Activated naive CD4-positive, alpha-beta T cell treated with anti-CD3 and anti-CD28 coated beads, Interleukin-2, amount 50 U/mL, for 24 hours (primary cell): ENCODE results near the gene PTPRM.
A peak's percentile ranks its signal among the peaks of the same experiment; 100 is the strongest.
"Not testable (repeated sequence)": the region's sequence is repeated elsewhere in the genome, so short reads cannot be mapped to it uniquely, and the experiment has no call there.

ENCODE experiments used
- H3K27ac Mint-ChIP-seq: one replicate; pipeline ENCODE4 v1.8.0; 2021; ENCODE audit warnings: mild to moderate bottlenecking, mixed read lengths
- H3K27me3 Mint-ChIP-seq: one replicate; pipeline ENCODE4 v1.8.0; 2021; ENCODE audit warnings: mixed read lengths
- H3K36me3 Mint-ChIP-seq: one replicate; pipeline ENCODE4 v1.8.0; 2021; ENCODE audit warnings: mixed read lengths
- H3K4me1 Mint-ChIP-seq: one replicate; pipeline ENCODE4 v1.8.0; 2021; ENCODE audit warnings: mixed read lengths
- H3K4me3 Mint-ChIP-seq: one replicate; pipeline ENCODE4 v1.8.0; 2021; ENCODE audit warnings: mild to moderate bottlenecking, mixed read lengths
- H3K9me3 Mint-ChIP-seq: one replicate; pipeline ENCODE4 v1.8.0; 2021; ENCODE audit warnings: mixed read lengths

Gene PTPRM

DNA sequence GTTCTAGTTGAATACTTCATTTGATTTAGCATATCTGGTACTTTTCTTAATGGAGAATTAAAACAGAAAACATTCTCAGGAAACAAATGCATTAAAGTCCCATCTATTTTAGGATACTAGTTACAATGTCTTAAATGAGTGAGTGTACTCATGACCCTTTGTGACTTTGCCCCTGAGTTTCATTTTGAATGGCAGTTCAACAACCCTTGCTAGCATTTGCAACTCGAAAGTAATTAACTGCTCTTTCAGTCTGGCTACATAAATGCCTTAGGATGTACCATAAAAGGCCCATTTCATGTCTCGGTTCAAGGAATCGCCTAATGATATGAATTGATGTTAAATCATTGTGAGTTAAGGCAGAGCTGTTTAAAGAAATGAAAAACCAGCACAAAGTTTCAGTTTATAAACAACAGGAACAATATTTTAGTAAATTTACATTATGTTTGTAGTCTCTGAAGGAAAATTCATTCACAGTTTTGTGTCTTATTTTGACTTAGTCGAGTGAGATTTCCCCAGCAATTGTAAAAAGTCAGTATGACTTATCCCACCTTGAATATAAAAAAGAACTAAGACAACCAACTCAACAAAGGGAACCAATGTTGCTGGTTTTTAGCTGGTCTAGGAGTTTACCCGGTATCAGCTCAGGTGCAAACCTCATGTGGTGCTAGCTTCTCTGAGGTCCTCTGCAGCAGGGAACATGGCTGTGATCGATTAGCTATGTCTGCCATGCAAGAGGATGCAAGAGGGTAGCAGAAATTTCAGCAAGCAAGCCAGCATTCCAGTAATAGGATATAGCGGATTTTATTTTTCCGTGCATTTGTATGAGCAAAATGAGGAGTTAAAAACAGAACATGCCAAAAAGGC, 386.2 kb downstream of the PTPRM start:
- Mint-ChIP-seq H3K4me1 (peaks cover 12% of the 10 kb centered on the region), H3K36me3 (no peaks in the 10 kb centered on the region), H3K27ac (peak overlapping the region; percentile 25), H3K9me3 (no peaks in the 10 kb centered on the region), H3K4me3 (no peak overlapping the region), H3K27me3 (no peaks in the 10 kb centered on the region)

DNA sequence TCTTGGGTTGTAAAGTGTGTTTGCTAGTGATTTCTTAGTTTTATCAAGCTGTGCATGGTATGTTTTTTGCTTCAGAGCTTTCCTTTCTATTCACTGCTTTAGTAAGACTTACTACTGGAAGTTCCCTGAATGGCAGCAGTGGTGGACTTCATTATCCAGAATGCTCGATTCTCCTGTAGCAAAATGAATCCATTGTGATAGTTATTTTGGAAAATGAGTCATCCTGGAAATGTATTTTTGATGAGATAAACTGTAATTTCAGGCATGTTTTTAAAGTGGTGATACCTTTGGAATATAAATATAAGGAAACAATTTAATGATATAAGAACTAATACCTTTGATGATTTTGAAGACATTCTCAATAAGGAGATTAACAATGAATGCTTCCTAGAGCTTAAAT, 387.1 kb downstream of the PTPRM start:
- no peaks in the 10 kb centered on the region for H3K36me3 Mint-ChIP-seq
- peaks cover 12% of the 10 kb centered on the region for H3K4me1 Mint-ChIP-seq
- H3K27me3 Mint-ChIP-seq: no peaks in the 10 kb centered on the region
- H3K4me3 Mint-ChIP-seq: no peak overlapping the region
- no peaks in the 10 kb centered on the region for H3K9me3 Mint-ChIP-seq
- H3K27ac Mint-ChIP-seq: peak overlapping the region; percentile 33

DNA sequence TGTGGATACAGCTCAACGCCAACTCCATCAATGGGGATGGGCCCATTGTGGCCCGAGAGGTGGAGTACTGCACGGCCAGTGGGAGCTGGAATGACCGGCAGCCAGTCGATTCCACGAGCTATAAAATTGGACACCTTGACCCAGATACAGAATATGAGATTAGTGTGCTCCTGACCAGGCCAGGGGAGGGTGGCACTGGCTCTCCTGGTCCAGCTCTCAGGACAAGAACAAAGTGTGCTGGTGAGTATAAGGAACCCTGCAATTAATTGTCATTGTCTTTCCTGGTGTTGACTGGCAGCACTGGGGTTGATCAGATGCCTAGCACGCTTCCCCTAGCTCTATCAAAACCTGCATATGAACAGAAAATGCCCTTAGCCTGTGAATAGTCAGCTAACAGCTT, 388.1 kb downstream of the PTPRM start:
- H3K4me3 Mint-ChIP-seq: no peak overlapping the region
- H3K27me3 Mint-ChIP-seq: no peaks in the 10 kb centered on the region
- H3K36me3 Mint-ChIP-seq: no peaks in the 10 kb centered on the region
- no peak overlapping the region for H3K27ac Mint-ChIP-seq
- no peaks in the 10 kb centered on the region for H3K9me3 Mint-ChIP-seq
- peaks cover 12% of the 10 kb centered on the region for H3K4me1 Mint-ChIP-seq

DNA sequence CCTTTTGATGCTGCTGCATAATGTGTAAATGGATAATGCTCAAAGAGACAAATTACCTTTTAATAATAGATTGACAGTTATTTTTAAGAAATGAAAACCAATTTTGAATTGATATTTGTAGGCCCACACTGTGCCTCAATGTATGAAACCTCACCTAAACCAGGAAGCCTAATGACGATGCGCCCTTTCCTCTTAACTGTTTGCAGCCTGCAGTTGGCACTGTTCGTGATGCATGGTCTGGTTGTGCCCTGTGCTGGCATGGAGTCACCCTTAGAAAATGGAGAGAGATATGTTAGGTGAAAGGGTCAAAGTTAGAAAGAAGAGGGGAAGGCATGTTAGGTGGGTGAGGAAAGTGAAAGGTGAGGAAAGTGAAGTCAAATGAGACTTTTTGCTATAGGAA, 390.2 kb downstream of the PTPRM start:
- peak overlapping the region; percentile 53 for H3K4me3 Mint-ChIP-seq

DNA sequence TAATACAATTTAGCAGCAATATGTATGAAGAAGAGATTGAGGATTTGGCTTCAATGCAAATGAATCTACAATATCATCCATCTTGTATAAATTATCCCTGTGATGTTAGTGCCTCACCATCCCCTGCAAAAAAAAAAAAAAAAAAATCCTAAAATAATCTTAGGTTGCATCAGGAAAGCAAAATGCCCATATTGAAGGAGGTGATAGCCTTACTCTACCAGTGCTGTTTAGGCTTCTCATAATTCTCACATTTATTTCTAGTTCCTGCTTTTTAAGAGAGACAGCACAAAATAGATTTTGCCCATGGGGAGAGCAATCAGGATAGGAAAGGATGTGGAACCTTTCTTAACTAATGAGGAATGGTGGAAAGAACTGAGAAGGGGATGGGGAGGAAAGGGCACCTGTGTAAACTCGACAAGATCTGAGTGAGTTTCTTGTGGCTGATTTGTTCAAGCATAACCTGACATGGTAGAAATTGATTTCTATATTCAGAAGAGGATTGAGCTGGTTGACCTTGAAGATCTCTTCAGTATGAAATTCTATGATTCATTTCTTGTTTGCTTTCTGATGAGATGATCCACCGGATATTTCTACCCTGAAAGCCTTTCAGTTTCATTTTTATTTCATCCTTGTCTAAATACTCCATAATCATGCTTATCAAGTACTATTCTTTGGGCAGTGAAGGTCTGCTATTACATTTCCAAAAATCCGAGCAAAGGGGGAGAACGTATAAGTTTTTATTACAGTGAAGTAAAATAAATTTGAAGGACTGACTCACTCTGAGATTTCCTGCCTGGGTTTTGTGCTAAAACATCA, 391.2 kb downstream of the PTPRM start:
- H3K9me3 Mint-ChIP-seq: no peaks in the 10 kb centered on the region
- H3K4me1 Mint-ChIP-seq: peaks cover 12% of the 10 kb centered on the region
- peak overlapping the region; percentile 31 for H3K4me3 Mint-ChIP-seq
- H3K27me3 Mint-ChIP-seq: no peaks in the 10 kb centered on the region
- H3K27ac Mint-ChIP-seq: peak overlapping the region; percentile 87
- no peaks in the 10 kb centered on the region for H3K36me3 Mint-ChIP-seq

More for the DNA sequence above, 390.2 kb downstream of the PTPRM start:
- H3K27me3 Mint-ChIP-seq: no peaks in the 10 kb centered on the region
- H3K4me1 Mint-ChIP-seq: peaks cover 12% of the 10 kb centered on the region
- H3K36me3 Mint-ChIP-seq: no peaks in the 10 kb centered on the region
- peak overlapping the region; percentile 79 for H3K27ac Mint-ChIP-seq
- H3K9me3 Mint-ChIP-seq: no peaks in the 10 kb centered on the region

DNA sequence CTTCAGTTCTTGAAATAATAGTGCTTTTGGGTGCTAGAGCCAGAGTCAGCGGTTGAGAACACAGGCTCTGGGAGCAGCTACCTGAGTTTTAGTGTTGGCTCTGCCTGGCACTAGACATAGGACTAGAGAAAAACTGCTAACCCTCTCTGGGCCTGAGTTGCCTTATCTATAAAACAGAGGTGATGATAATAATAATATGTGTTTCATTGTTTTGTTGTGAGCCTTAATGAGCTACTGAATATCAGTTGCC, 391.7 kb downstream of the PTPRM start:
- Mint-ChIP-seq H3K9me3 (no peaks in the 10 kb centered on the region), H3K4me1 (peaks cover 9% of the 10 kb centered on the region), H3K36me3 (no peaks in the 10 kb centered on the region), H3K27me3 (no peaks in the 10 kb centered on the region), H3K27ac (peak overlapping the region; percentile 63), H3K4me3 (peak overlapping the region; percentile 30)

DNA sequence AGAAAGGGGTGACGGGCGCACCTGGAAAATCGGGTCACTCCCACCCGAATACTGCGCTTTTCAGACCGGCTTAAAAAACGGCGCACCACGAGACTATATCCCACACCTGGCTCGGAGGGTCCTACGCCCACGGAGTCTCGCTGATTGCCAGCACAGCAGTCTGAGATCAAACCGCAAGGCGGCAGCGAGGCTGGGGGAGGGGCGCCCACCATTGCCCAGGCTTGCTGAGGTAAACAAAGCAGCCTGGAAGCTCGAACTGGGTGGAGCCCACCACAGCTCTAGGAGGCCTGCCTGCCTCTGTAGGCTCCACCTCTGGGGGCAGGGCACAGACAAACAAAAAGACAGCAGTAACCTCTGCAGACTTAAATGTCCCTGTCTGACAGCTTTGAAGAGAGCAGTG, 399.6 kb downstream of the PTPRM start:
- not testable (repeated sequence) for H3K36me3 Mint-ChIP-seq, H3K4me3 Mint-ChIP-seq, H3K27me3 Mint-ChIP-seq, H3K27ac Mint-ChIP-seq, H3K4me1 Mint-ChIP-seq, H3K9me3 Mint-ChIP-seq

DNA sequence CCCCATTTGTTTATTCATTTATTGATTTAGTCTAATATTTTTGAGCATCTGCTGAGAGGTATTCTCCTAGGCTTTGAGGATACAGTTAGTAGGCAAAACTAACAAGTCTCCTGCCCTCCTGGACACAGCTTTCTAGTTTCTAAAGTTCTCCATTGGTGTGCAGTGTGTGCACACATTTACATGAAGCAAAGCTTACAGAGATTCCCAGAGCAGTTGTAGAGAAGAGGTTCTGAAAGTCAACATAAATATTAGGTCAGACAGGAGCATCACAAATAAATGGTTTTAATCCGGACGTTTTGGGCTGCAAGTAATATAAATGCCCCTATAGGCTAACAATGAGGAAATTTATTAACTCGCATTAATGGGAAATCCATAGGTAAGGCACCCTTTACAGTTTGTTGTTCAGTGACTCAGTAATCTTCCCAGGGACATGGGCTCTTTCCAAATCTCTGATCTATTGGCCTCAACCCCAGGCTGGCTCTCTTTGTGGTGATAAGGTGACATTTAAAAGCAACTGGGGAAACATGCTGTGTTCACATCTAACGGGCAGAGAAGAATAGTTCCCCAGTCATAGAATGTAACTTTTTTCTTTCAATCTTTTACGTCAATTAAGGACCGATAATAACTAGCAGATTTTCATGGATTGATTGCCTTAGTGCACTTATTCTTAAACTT, 407.2 kb downstream of the PTPRM start:
- Mint-ChIP-seq H3K4me3 (no peak overlapping the region), H3K27ac (peak overlapping the region; percentile 10), H3K36me3 (no peaks in the 10 kb centered on the region), H3K27me3 (no peaks in the 10 kb centered on the region), H3K9me3 (no peaks in the 10 kb centered on the region), H3K4me1 (no peaks in the 10 kb centered on the region)

DNA sequence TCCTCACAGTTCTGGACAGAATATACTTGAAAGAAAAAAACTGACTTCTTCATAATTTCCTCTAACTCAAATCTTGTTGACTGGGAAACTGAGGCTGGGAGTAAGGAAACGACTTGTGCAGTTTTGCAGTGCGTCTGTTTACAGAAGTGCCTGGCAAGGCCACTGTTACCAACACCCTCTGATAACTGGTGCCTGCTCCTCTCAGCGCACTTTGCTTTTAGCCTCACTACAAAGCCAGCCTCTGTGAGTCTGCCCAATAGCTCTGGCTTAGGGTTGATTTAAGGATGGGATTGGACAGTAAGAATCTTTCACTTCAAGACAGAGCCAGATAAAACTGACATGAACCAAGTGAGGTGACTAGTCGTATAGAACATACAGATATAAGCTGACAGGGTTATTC, 410.8 kb downstream of the PTPRM start:
- H3K36me3 Mint-ChIP-seq: no peaks in the 10 kb centered on the region
- no peaks in the 10 kb centered on the region for H3K4me1 Mint-ChIP-seq
- H3K9me3 Mint-ChIP-seq: no peaks in the 10 kb centered on the region
- H3K27ac Mint-ChIP-seq: no peak overlapping the region
- H3K27me3 Mint-ChIP-seq: peaks cover under 1% of the 10 kb centered on the region
- no peak overlapping the region for H3K4me3 Mint-ChIP-seq

DNA sequence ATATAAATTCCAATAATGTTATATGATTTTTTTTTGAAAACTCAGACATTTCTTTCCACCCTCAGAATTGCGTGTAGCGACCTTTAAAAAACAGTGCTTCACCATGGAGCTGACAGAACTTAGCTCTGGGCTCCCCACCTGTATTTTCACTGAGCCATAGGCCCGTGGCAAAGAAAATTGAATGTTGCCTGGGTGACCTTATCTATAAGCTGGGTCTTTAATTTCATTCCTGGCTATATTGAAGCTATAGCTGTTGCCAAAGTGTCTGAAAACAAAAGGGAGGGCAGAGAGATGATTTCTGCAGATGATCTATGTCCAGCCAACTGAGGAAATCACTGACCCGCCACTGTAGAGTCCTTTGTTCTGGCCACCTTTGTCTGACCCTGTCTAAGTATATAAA, 411.7 kb downstream of the PTPRM start:
- Mint-ChIP-seq H3K4me1 (no peaks in the 10 kb centered on the region), H3K9me3 (no peaks in the 10 kb centered on the region), H3K27ac (no peak overlapping the region), H3K36me3 (no peaks in the 10 kb centered on the region), H3K4me3 (no peak overlapping the region), H3K27me3 (peaks cover 1% of the 10 kb centered on the region)

DNA sequence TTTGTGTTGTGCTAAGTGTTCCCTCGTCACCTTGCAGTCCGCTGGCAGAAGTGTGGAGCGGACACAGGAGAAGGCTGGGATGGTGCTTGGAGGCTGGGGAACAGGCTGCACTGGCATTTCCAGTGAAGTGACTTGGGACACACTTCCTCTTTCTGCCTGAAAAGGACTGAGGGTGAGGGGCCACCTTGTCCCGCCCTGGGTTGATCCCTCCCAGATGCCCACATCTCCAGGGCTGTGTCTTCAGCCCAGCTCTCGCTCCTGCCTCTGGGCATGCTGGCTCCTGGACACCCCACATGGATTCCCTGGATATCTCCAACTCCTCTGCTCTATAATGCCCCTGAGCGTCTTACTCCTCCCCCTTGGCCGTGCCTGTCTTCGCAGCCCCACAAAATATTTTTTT, 412.6 kb downstream of the PTPRM start:
- H3K4me3 Mint-ChIP-seq: no peak overlapping the region
- H3K27me3 Mint-ChIP-seq: peaks cover 1% of the 10 kb centered on the region
- H3K27ac Mint-ChIP-seq: no peak overlapping the region
- no peaks in the 10 kb centered on the region for H3K4me1 Mint-ChIP-seq
- no peaks in the 10 kb centered on the region for H3K36me3 Mint-ChIP-seq
- no peaks in the 10 kb centered on the region for H3K9me3 Mint-ChIP-seq

DNA sequence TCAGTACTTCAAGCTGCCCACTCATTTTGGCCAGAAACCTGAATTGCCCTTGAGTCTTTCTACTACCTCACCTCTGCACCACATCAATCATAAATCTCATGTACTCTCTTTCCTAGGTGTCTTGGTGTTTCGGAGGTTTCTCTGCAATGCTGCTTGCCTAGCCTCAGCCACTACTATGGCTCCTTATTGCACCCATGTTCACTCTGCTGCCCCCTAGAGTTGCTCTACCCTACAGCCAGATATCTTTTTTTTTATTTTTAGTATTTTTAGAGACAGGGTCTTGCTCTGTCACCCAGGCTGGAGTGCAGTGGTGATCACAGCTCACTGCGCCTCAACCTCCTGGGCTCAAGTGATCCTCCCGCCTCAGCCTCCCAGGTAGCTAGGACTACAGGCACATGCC, 413.0 kb downstream of the PTPRM start:
- H3K4me3 Mint-ChIP-seq: no peak overlapping the region
- no peaks in the 10 kb centered on the region for H3K9me3 Mint-ChIP-seq
- no peak overlapping the region for H3K27ac Mint-ChIP-seq
- peaks cover 1% of the 10 kb centered on the region for H3K27me3 Mint-ChIP-seq
- H3K36me3 Mint-ChIP-seq: no peaks in the 10 kb centered on the region
- no peaks in the 10 kb centered on the region for H3K4me1 Mint-ChIP-seq

DNA sequence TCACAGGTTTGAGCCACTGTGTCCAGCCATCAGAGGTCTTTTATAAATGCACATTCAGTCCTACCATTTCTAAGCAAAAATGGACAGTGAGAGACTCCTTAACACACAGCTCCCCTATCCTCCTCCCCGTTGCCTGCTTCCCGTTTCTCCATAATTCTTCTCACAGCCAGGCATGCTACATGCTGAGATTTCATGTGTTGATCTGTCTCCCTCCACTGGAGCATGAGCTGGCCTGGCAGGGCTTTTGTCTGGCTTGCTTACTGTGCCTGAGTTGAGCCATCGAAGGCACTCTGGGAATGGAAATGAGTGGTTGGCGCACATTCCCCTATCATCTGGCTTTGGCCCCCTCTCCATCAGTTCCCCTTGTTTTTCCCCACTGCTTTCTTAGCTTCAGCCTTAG, 413.5 kb downstream of the PTPRM start:
- no peaks in the 10 kb centered on the region for H3K4me1 Mint-ChIP-seq
- H3K27ac Mint-ChIP-seq: no peak overlapping the region
- H3K36me3 Mint-ChIP-seq: no peaks in the 10 kb centered on the region
- H3K9me3 Mint-ChIP-seq: no peaks in the 10 kb centered on the region
- H3K27me3 Mint-ChIP-seq: peaks cover 1% of the 10 kb centered on the region
- no peak overlapping the region for H3K4me3 Mint-ChIP-seq

DNA sequence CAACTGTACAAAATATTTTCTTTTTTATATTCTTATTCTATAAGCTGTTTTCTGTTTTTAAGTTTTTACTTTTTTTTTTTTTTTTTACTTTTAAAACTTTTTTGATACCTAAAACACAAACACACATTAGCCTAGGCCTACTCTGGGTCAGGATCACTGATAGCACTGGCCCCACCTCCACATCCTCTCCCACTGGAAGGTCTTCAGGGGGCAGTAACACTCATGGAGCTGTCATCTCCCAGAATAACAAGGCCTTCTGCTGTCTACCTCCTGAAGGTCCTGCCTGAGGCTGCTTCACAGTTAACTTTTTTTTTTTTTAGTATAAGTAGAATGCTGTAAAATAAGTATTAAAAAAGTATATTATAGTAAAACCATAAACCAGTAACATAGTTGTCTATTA, 415.1 kb downstream of the PTPRM start:
- Mint-ChIP-seq H3K27me3 (peaks cover 1% of the 10 kb centered on the region), H3K9me3 (no peaks in the 10 kb centered on the region), H3K4me1 (no peaks in the 10 kb centered on the region), H3K27ac (no peak overlapping the region), H3K4me3 (no peak overlapping the region), H3K36me3 (no peaks in the 10 kb centered on the region)

DNA sequence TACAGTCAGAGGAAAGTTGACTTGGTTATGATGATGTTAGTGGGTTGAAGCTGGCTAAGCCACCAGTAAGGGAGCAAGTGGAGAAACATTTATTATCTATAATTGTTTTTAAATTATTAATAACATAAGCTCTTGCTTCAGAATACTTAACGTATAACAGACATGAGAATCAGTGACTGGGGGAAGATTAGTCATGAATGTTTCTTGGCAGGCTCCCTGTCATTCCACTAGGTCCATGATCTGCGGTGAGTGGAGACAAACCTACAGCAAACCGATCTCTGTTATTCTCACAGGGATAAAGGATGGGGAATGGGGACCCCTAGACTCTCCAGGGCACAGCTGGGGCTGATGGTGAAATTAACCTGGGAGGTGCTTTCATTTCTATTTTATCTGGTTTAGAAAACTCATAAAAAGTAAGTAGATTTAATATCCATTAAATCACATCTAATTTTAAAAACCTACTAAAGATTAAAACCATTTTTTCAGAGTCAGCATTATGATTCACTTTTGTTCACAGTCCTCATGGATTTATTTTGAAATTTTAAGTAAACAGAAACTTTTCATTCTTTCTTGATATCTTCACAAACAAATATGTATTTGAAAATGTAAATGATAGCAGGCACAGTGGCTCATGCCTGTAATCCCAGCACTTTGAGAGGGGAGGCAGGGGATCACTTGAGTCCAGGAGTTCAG, 420.3 kb downstream of the PTPRM start:
- H3K27me3 Mint-ChIP-seq: peaks cover 1% of the 10 kb centered on the region
- H3K4me1 Mint-ChIP-seq: no peaks in the 10 kb centered on the region
- H3K4me3 Mint-ChIP-seq: no peak overlapping the region
- H3K36me3 Mint-ChIP-seq: peaks cover 4% of the 10 kb centered on the region
- peaks cover 8% of the 10 kb centered on the region for H3K9me3 Mint-ChIP-seq
- H3K27ac Mint-ChIP-seq: no peak overlapping the region
